HepG2 (cell line): ENCODE data around the gene FOSB. TPM values are rescaled to one million over a fixed set of nuclear protein-coding genes. Genes with fewer than 3 reads are reported as not detected.

ENCODE experiments used
- CC2D1A ChIP-seq: sonication (generic); formaldehyde crosslinking; IDR thresholded peaks from 2 replicates; pipeline ENCODE4 v1.8.1; 2023; ENCODE audit warnings: mild to moderate bottlenecking, missing genetic modification reagents
- FOXO1 ChIP-seq: sonication (generic); formaldehyde crosslinking; IDR thresholded peaks from 2 replicates; pipeline ENCODE4 v1.4.0; 2020; ENCODE audit warnings: missing genetic modification reagents
- KAT2B ChIP-seq: fragments of 150-350 bp; IDR thresholded peaks from 2 replicates; pipeline ENCODE4 v1.6.1; 2014; ENCODE audit warnings: low read depth, low read length, borderline replicate concordance
- KLF12 ChIP-seq: sonication (generic); formaldehyde crosslinking; IDR thresholded peaks from 2 replicates; pipeline ENCODE4 v1.4.0; 2020; ENCODE audit warnings: missing genetic modification reagents, borderline replicate concordance
- KMT2B ChIP-seq: IDR thresholded peaks from 2 replicates; pipeline ENCODE4 v1.6.1; 2016; ENCODE audit warnings: missing genetic modification reagents, missing compliant biosample characterization
- NFKBIZ ChIP-seq: IDR thresholded peaks from 2 replicates; pipeline ENCODE4 v1.6.1; 2018; ENCODE audit warnings: missing genetic modification reagents, missing compliant biosample characterization
- NR1H2 ChIP-seq: sonication (generic); formaldehyde crosslinking; IDR thresholded peaks from 2 replicates; pipeline ENCODE4 v1.8.1; 2022; ENCODE audit warnings: low read depth, missing genetic modification reagents, borderline replicate concordance
- NR2C2 ChIP-seq: sonication (generic); formaldehyde crosslinking; IDR thresholded peaks from 2 replicates; pipeline ENCODE4 v1.4.0; 2020; ENCODE audit warnings: missing genetic modification reagents, mild to moderate bottlenecking, moderate library complexity, borderline replicate concordance
- RXRA ChIP-seq: sonication (generic); formaldehyde crosslinking; IDR thresholded peaks from 2 replicates; pipeline ENCODE4 v1.5.1; 2020; ENCODE audit warnings: missing genetic modification reagents
- SIX1 ChIP-seq: sonication (generic); formaldehyde crosslinking; IDR thresholded peaks from 2 replicates; pipeline ENCODE4 v1.4.0; 2020; ENCODE audit warnings: missing genetic modification reagents, borderline replicate concordance
- SKI ChIP-seq: fragments of 450-650 bp; IDR thresholded peaks from one replicate; pipeline ENCODE4 v1.6.1; 2018; ENCODE audit warnings: mild to moderate bottlenecking; ENCODE audit not compliant: partially characterized antibody
- TBL1XR1 ChIP-seq: fragments of 150-350 bp; IDR thresholded peaks from 2 replicates; pipeline ENCODE4 v1.6.1; 2014; ENCODE audit warnings: borderline replicate concordance, low read length; ENCODE audit not compliant: partially characterized antibody
- TERF1 ChIP-seq: sonication (generic); formaldehyde crosslinking; IDR thresholded peaks from 2 replicates; pipeline ENCODE4 v1.8.0; 2022; ENCODE audit warnings: mild to moderate bottlenecking, missing genetic modification reagents, moderate library complexity
- TRIM22 ChIP-seq: fragments of 450-650 bp; IDR thresholded peaks from 2 replicates; pipeline ENCODE4 v1.6.1; 2017
- ZNF136 ChIP-seq: sonication (generic); formaldehyde crosslinking; IDR thresholded peaks from 2 replicates; pipeline ENCODE4 v1.8.1; 2022; ENCODE audit warnings: low read depth, mild to moderate bottlenecking, moderate library complexity, missing genetic modification reagents
- ZNF256 ChIP-seq: sonication (generic); formaldehyde crosslinking; conservative IDR thresholded peaks from 2 replicates; pipeline ENCODE4 v1.4.0; 2020; ENCODE audit warnings: missing genetic modification reagents
- ZNF335 ChIP-seq: sonication (generic); formaldehyde crosslinking; IDR thresholded peaks from 2 replicates; pipeline ENCODE4 v1.4.0; 2020; ENCODE audit warnings: missing genetic modification reagents
- ZNF382 ChIP-seq: sonication (generic); formaldehyde crosslinking; IDR thresholded peaks from 2 replicates; pipeline ENCODE4 v1.5.0; 2020; ENCODE audit warnings: missing genetic modification reagents, mild to moderate bottlenecking, borderline replicate concordance
- ZNF383 ChIP-seq: sonication (generic); formaldehyde crosslinking; IDR thresholded peaks from 2 replicates; pipeline ENCODE4 v1.4.0; 2020; ENCODE audit warnings: missing genetic modification reagents, mild to moderate bottlenecking, borderline replicate concordance
- ZNF580 ChIP-seq: IDR thresholded peaks from 2 replicates; pipeline ENCODE4 v1.6.1; 2016; ENCODE audit warnings: low read depth, borderline replicate concordance
- ZNF609 ChIP-seq: sonication (generic); formaldehyde crosslinking; IDR thresholded peaks from 2 replicates; pipeline ENCODE4 v1.4.0; 2020; ENCODE audit warnings: mild to moderate bottlenecking, missing genetic modification reagents, borderline replicate concordance
- ZNF75D ChIP-seq: sonication (generic); formaldehyde crosslinking; IDR thresholded peaks from 2 replicates; pipeline ENCODE4 v1.8.1; 2023; ENCODE audit warnings: missing genetic modification reagents, mild to moderate bottlenecking, borderline replicate concordance
- polyA plus RNA-seq, 8 experiments: library from polyadenylated mRNA; depleted of rRNA in 3 of 8; stranded (reverse) in 7 of 8; unstranded in 1 of 8; fragments of >200 nt; fragmentation: Illumina TruSeq in 4 of 8; extraction: Trizol in 4 of 8; gene quantifications; 2 replicates each; pipeline versions ENCODE4 v1.2.1 to v1.2.3, GENCODE V29; 2011 to 2016; ENCODE audit warnings: low read depth in 4 of 8, missing spikeins in 1 of 8, mixed read lengths in 1 of 8; ENCODE audit not compliant: insufficient read depth in 1 of 8
- total RNA-seq, 5 experiments: library from RNA; depleted of rRNA; stranded (reverse); fragments of >200 nt; fragmentation: Illumina TruSeq; extraction: Trizol; gene quantifications; 2 replicates each; pipeline ENCODE4 v1.2.3, GENCODE V29; 2016; ENCODE audit warnings: low read depth in 1 of 5

FOSB gene
- total and polyA plus RNA-seq, 2 of the 13 experiments (the other 11 are each of a cell fraction or from before 2014, with no cell fraction given), result 2.8 to 6.0 TPM

- peak; percentile 70 for TF ChIP-seq ZNF580 (CRISPR knock-in tag)
- TF ChIP-seq NR1H2, result no peak
- peak; percentile 50; the same call in 1 of the 2 replicates for TF ChIP-seq ZNF136 (CRISPR knock-in tag)
- TF ChIP-seq RXRA, result peak; percentile 38; the same call in 1 of the 2 replicates
- TF ChIP-seq CC2D1A, result 0 out of 2 replicates have a peak, but pooled peaks have one; percentile 84
- peak; percentile 65; the same call in 1 of the 2 replicates for TF ChIP-seq KMT2B
- TF ChIP-seq TERF1 (CRISPR knock-in tag), result no peak
- no peak for TF ChIP-seq ZNF256 (CRISPR knock-in tag)
- TF ChIP-seq SIX1 (CRISPR knock-in tag), result 0 out of 2 replicates have a peak, but pooled peaks have one; percentile 26
- peak; percentile 88 for TF ChIP-seq NR2C2 (CRISPR knock-in tag)
- TF ChIP-seq ZNF335 (CRISPR knock-in tag), result peak; percentile 91
- peak; percentile 55; the same call in 1 of the 2 replicates for TF ChIP-seq NFKBIZ (CRISPR knock-in tag)
- no peak for TF ChIP-seq KAT2B
- no peak; the same call in 1 of the 2 replicates for TF ChIP-seq ZNF609
- no peak for TF ChIP-seq TRIM22
- peak; percentile 70; the same call in 1 of the 2 replicates for TF ChIP-seq ZNF383 (CRISPR knock-in tag)
- TF ChIP-seq FOXO1 (CRISPR knock-in tag), result peak; percentile 52
- peak; percentile 9 for TF ChIP-seq SKI
- TF ChIP-seq ZNF75D (CRISPR knock-in tag), result no peak
- no peak; the same call in 1 of the 2 replicates for TF ChIP-seq KLF12 (CRISPR knock-in tag)
- TF ChIP-seq TBL1XR1, result no peak
- TF ChIP-seq ZNF382 (CRISPR knock-in tag), result no peak
These were observed 44.1 kb upstream of the FOSB start, which contains the start of gene ERCC1 (continued) for GRCh38 chr19:45423589-45424190.
